Measurements from ENCODE around the gene PICALM. TPM values are rescaled to one million over a fixed set of nuclear protein-coding genes. Genes with fewer than 3 reads are reported as not detected.
A peak's percentile ranks its signal among the peaks of the same experiment; 100 is the strongest.

PICALM gene
- polyA plus RNA-seq, 3 donors = 62.4 to 241 (median 81.0) TPM

DNA sequence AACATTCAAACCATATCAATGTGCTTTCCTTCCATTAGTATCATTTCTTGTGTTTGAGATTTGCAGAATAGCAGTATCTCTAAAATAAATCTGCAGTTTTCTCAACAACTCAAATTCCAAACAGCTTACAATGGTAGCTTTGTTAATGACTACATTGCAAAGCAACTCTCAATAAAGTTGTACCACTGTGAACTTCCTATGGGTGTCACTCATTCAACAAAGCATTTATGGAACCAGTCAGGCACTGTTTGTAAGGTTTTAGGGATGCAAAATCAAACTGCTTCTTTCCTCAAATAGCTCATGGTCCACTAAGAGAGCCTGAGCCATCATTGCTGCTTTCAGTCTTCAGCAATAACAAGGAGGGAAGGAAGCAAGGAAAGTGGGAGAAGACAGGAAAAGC, 122.7 kb downstream of the PICALM start:
- no peak for DNase-seq
- Histone ChIP-seq H4K20me1 (ENCODE audit: insufficient read depth, low read length) (peaks cover 8% of the 10 kb centered on the region), H2AFZ (ENCODE audit: insufficient read depth, low read depth, low read length, poor library complexity, severe bottlenecking) (no peak overlapping the region), H3K36me3 (replicated peaks in 1 of 2; ENCODE audit: control insufficient read depth in 1 of 2, insufficient read depth in 2 of 2, low read length in 2 of 2) (no peaks in the 10 kb centered on the region), H3K4me1 (ENCODE audit: control insufficient read depth in 1 of 2, insufficient read depth in 2 of 2, low read length in 2 of 2) (peaks cover 43 to 45% of the 10 kb centered on the region in 2 donors), H3K4me2 (replicated peaks; ENCODE audit: extremely low read depth, low read length, poor library complexity, severe bottlenecking) (no peak overlapping the region), H3K9me3 (replicated peaks in 1 of 2; ENCODE audit: control insufficient read depth in 1 of 2, insufficient read depth in 1 of 2, low read length in 2 of 2) (peaks cover 0 to 21% of the 10 kb centered on the region in 2 donors), H3K9ac (ENCODE audit: insufficient read depth, low read length, poor library complexity, severe bottlenecking) (no peak overlapping the region), H3K4me3 (replicated peaks in 1 of 3; ENCODE audit: low read depth in 2 of 3, low read length in 3 of 3) (no peak overlapping the region), H3K27ac (ENCODE audit: low read depth in 1 of 2, low read length in 2 of 2) (peak overlapping the region in 1 of 2 donors; percentile 69), H3K27me3 (ENCODE audit: control insufficient read depth in 2 of 2, insufficient read depth in 2 of 2, low read length in 2 of 2) (no peaks in the 10 kb centered on the region), H3K79me2 (ENCODE audit: insufficient read depth, low read length) (no peaks in the 10 kb centered on the region)
- H3K4me1 Mint-ChIP-seq = peaks cover 51% of the 10 kb centered on the region
- no peaks in the 10 kb centered on the region for H3K36me3 Mint-ChIP-seq
- H3K4me3 Mint-ChIP-seq = no peak overlapping the region
- intact Hi-C loops (cut with micrococcal nuclease) = no loop called here
- H3K27me3 Mint-ChIP-seq (ENCODE audit: low read depth in 3 of 3) = peaks cover 0 to 1% (median 0%) of the 10 kb centered on the region in 3 donors
- TF ChIP-seq, protein P1, sequence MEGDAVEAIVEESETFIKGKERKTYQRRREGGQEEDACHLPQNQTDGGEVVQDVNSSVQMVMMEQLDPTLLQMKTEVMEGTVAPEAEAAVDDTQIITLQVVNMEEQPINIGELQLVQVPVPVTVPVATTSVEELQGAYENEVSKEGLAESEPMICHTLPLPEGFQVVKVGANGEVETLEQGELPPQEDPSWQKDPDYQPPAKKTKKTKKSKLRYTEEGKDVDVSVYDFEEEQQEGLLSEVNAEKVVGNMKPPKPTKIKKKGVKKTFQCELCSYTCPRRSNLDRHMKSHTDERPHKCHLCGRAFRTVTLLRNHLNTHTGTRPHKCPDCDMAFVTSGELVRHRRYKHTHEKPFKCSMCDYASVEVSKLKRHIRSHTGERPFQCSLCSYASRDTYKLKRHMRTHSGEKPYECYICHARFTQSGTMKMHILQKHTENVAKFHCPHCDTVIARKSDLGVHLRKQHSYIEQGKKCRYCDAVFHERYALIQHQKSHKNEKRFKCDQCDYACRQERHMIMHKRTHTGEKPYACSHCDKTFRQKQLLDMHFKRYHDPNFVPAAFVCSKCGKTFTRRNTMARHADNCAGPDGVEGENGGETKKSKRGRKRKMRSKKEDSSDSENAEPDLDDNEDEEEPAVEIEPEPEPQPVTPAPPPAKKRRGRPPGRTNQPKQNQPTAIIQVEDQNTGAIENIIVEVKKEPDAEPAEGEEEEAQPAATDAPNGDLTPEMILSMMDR (IDR thresholded peaks at IDR 0.05) = no peak
- H3K9me3 Mint-ChIP-seq = peaks cover 0 to 9% (median 6%) of the 10 kb centered on the region in 7 donors
- peak overlapping the region in 3 of 7 donors; percentile 6 to 76 (median 38) for H3K27ac Mint-ChIP-seq

DNA sequence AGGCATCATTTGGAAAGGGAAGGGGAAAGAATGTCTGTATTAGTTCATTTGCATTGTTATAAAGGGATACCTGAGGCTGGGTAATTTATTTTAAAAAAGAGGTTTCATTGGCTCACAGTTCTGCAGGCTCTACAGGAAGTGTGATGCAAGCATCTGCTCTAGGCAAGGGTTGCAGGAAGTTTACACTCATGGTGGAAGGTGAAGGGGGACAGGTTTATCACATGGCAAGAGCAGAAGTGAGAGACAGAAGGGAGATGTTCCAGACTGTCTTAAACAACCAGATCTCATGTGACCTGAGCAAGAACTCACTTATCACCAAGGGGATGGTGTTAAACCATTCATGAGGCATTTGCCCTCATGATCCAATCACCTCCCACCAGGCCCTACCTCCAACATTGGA, 123.1 kb downstream of the PICALM start:
- no peak overlapping the region for H2AFZ ChIP-seq (ENCODE audit: insufficient read depth, low read depth, low read length, poor library complexity, severe bottlenecking)
- Mint-ChIP-seq H3K27ac (peak overlapping the region in 4 of 7 donors; percentile 44 to 78 (median 60)), H3K4me1 (peaks cover 51% of the 10 kb centered on the region), H3K36me3 (no peaks in the 10 kb centered on the region), H3K27me3 (ENCODE audit: low read depth in 3 of 3) (no peaks in the 10 kb centered on the region), H3K4me3 (peak overlapping the region in 1 of 2 donors; percentile 46), H3K9me3 (peaks cover 0 to 9% (median 6%) of the 10 kb centered on the region in 7 donors)
- intact Hi-C loops (cut with micrococcal nuclease) = no loop called here
- TF ChIP-seq, protein P1 (IDR thresholded peaks at IDR 0.05) = no peak
- H3K9me3 ChIP-seq (replicated peaks in 1 of 2; ENCODE audit: control insufficient read depth in 1 of 2, insufficient read depth in 1 of 2, low read length in 2 of 2) = peaks cover 0 to 21% of the 10 kb centered on the region in 2 donors
- H4K20me1 ChIP-seq (ENCODE audit: insufficient read depth, low read length) = peaks cover 3% of the 10 kb centered on the region
- H3K79me2 ChIP-seq (ENCODE audit: insufficient read depth, low read length) = no peaks in the 10 kb centered on the region
- H3K27ac ChIP-seq (ENCODE audit: low read depth in 1 of 2, low read length in 2 of 2) = peak overlapping the region in 1 of 2 donors; percentile 46
- no peak overlapping the region for H3K4me2 ChIP-seq (replicated peaks; ENCODE audit: extremely low read depth, low read length, poor library complexity, severe bottlenecking)
- no peak overlapping the region for H3K4me3 ChIP-seq (replicated peaks in 1 of 3; ENCODE audit: low read depth in 2 of 3, low read length in 3 of 3)
- no peak overlapping the region for H3K9ac ChIP-seq (ENCODE audit: insufficient read depth, low read length, poor library complexity, severe bottlenecking)
- peaks cover 43 to 45% of the 10 kb centered on the region in 2 donors for H3K4me1 ChIP-seq (ENCODE audit: control insufficient read depth in 1 of 2, insufficient read depth in 2 of 2, low read length in 2 of 2)
- no peaks in the 10 kb centered on the region for H3K27me3 ChIP-seq (ENCODE audit: control insufficient read depth in 2 of 2, insufficient read depth in 2 of 2, low read length in 2 of 2)
- H3K36me3 ChIP-seq (replicated peaks in 1 of 2; ENCODE audit: control insufficient read depth in 1 of 2, insufficient read depth in 2 of 2, low read length in 2 of 2) = no peaks in the 10 kb centered on the region
- peak; percentile 39 to 47 (median 40) for DNase-seq
